Parathyroid adenoma (tissue), 2 donors: ENCODE results near the gene AQP6.
A peak's percentile ranks its signal among the peaks of the same experiment; 100 is the strongest.

ENCODE experiments used
- H2AFZ ChIP-seq: fragments of 300-600 bp; sonication (generic); one replicate; pipeline ENCODE4 v1.7.0; 2017; ENCODE audit warnings: antibody characterized with exemption, mild to moderate bottlenecking
- H3K27ac ChIP-seq: fragments of 300-600 bp; sonication (generic); one replicate; pipeline ENCODE4 v1.7.0; 2017
- H3K27me3 ChIP-seq: fragments of 300-600 bp; sonication (generic); one replicate; pipeline ENCODE4 v1.7.0; 2017; ENCODE audit warnings: low read length; ENCODE audit not compliant: control insufficient read depth, insufficient read depth
- H3K36me3 ChIP-seq: fragments of 300-600 bp; sonication (generic); one replicate; pipeline ENCODE4 v1.7.0; 2017; ENCODE audit warnings: low read length; ENCODE audit not compliant: control insufficient read depth, insufficient read depth
- H3K4me1 ChIP-seq: fragments of 300-600 bp; sonication (generic); one replicate; pipeline ENCODE4 v1.7.0; 2017; ENCODE audit warnings: control low read depth
- H3K4me2 ChIP-seq: fragments of 300-600 bp; sonication (generic); one replicate; pipeline ENCODE4 v1.7.0; 2017; ENCODE audit warnings: low read length
- H3K4me3 ChIP-seq: fragments of 300-600 bp; sonication (generic); one replicate; pipeline ENCODE4 v1.7.0; 2017; ENCODE audit warnings: low read depth, low read length
- H3K79me2 ChIP-seq: fragments of 300-600 bp; sonication (generic); one replicate; pipeline ENCODE4 v1.7.0; 2017; ENCODE audit warnings: control low read depth
- H3K9ac ChIP-seq: fragments of 300-600 bp; sonication (generic); one replicate; pipeline ENCODE4 v1.7.0; 2017; ENCODE audit warnings: mild to moderate bottlenecking
- H3K9me3 ChIP-seq: fragments of 300-600 bp; sonication (generic); one replicate; pipeline ENCODE4 v1.7.0; 2017; ENCODE audit warnings: low read length; ENCODE audit not compliant: control insufficient read depth
- TF ChIP-seq, protein P1 (sequence below): fragments of 300-600 bp; sonication (generic); IDR thresholded peaks from one replicate; pipeline ENCODE4 v1.7.0; 2017; ENCODE audit warnings: antibody characterized with exemption, mild to moderate bottlenecking
- donor health status: primary hyperparathyroidism.

The AQP6 gene

DNA sequence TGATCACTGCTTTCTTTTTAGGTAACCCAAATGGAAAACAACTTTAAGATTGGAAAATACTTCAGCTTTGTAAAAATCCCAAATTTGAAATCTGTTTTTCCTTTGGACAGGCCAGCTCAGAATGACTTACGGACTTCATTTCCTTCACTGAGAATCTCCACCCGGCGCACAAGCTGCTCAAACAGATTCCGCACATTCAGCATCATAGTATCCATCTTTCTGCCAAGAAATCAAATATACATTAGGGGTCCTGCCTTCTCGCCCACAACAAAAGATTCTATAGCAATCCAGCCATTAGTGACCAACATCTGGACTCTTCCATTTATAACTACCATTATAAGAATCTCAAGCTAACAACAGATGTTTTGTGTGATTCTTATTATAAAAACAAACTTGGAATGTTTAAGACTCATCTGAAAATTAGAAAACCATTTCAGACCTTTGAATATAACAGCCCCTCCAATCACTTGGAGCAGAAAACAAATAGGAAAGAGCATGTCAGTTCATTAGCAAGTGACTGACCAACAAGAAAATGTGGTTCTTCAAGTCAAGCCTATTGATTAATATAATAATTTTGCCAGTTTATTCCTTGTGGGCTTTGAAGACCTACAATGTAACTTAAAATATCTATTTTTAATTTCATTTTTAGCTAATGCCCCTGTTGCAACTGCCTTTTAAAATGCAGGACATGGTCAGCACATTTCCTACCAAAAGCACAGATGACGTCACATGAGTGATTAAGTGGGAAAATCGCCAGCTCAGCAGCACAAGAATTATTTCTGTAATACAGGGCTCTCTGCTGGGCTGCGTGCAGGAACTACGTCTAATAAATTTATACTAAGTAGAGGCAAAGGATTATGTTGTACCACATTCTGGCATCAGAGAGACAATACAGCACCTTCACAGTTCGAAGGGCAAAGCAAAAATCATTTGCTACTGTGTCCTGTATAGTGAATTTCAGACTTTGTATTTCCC, 44.0 kb downstream of the AQP6 start:
- TF ChIP-seq, protein P1, sequence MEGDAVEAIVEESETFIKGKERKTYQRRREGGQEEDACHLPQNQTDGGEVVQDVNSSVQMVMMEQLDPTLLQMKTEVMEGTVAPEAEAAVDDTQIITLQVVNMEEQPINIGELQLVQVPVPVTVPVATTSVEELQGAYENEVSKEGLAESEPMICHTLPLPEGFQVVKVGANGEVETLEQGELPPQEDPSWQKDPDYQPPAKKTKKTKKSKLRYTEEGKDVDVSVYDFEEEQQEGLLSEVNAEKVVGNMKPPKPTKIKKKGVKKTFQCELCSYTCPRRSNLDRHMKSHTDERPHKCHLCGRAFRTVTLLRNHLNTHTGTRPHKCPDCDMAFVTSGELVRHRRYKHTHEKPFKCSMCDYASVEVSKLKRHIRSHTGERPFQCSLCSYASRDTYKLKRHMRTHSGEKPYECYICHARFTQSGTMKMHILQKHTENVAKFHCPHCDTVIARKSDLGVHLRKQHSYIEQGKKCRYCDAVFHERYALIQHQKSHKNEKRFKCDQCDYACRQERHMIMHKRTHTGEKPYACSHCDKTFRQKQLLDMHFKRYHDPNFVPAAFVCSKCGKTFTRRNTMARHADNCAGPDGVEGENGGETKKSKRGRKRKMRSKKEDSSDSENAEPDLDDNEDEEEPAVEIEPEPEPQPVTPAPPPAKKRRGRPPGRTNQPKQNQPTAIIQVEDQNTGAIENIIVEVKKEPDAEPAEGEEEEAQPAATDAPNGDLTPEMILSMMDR: no peak
- Histone ChIP-seq H3K4me1 (no peaks in the 10 kb centered on the region), H3K9ac (no peak overlapping the region), H3K9me3 (no peaks in the 10 kb centered on the region), H2AFZ (peak overlapping the region; percentile 47), H3K27ac (no peak overlapping the region), H3K27me3 (no peaks in the 10 kb centered on the region), H3K79me2 (no peaks in the 10 kb centered on the region), H3K4me2 (no peak overlapping the region), H3K36me3 (no peaks in the 10 kb centered on the region), H3K4me3 (no peak overlapping the region)

DNA sequence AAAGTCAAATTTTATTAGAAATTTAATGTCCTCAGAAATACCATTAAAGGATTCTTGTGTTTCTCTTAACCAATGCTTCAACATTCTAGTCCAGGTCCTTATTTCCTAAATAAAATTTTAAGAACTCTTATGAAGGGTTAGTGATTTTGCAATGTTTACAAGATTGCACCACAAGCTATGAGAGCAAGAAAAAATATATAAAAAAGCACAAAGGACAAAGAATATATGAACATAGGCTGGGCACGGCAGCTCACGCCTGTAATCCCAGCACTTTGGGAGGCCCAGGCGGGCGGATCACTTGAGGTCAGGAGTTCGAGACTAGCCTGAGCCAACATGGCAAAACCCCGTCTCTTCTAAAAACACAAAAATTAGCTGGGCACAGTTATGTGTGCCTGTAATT, 44.9 kb downstream of the AQP6 start:
- H3K79me2 ChIP-seq: no peaks in the 10 kb centered on the region
- H3K9me3 ChIP-seq: no peaks in the 10 kb centered on the region
- no peak overlapping the region for H3K4me3 ChIP-seq
- TF ChIP-seq, protein P1: no peak
- no peak overlapping the region for H3K4me2 ChIP-seq
- H3K27ac ChIP-seq: no peak overlapping the region
- no peaks in the 10 kb centered on the region for H3K36me3 ChIP-seq
- no peak overlapping the region for H3K9ac ChIP-seq
- no peaks in the 10 kb centered on the region for H3K4me1 ChIP-seq
- no peak overlapping the region for H2AFZ ChIP-seq
- H3K27me3 ChIP-seq: no peaks in the 10 kb centered on the region

DNA sequence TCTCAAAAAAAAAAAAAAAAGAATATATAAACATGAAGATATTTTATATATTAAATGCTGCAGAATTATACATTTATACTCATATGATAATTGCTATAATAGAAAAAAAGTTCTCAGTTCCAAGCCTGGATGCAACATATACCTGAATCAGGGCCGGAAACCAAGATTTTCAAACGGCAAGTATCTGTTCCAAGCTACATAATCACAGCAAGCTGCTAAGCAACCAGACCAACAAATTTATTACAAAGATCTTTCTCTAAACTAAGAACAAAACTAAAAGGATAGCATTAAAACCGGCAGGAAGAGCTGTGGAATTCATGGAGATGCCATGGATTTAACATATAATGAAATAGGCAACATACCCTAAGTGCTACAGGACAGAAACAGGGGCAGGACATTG, 45.4 kb downstream of the AQP6 start:
- Histone ChIP-seq H3K9me3 (no peaks in the 10 kb centered on the region), H2AFZ (no peak overlapping the region), H3K27me3 (no peaks in the 10 kb centered on the region), H3K27ac (no peak overlapping the region), H3K36me3 (no peaks in the 10 kb centered on the region), H3K4me1 (no peaks in the 10 kb centered on the region), H3K4me3 (no peak overlapping the region), H3K4me2 (no peak overlapping the region), H3K79me2 (no peaks in the 10 kb centered on the region), H3K9ac (no peak overlapping the region)
- TF ChIP-seq, protein P1: no peak

DNA sequence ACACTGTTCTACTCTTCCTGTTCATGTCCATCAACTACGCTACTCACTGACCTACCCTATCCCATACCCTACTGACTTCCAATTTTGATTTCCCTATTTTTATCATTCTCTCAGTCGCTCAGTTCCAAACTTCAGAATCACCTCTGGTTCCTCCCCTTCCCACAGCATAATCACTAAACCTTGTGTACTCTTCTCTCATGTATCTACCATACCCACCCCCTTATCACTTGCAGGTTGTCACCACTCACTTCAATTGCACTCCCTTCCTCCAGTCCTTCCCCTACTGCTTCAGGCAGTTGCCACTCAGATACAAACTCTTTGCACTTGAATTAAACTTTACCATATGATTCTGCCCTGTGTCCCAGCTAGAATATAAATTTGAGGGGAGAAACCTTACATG, 46.2 kb downstream of the AQP6 start:
- H3K79me2 ChIP-seq: no peaks in the 10 kb centered on the region
- H2AFZ ChIP-seq: no peak overlapping the region
- no peaks in the 10 kb centered on the region for H3K9me3 ChIP-seq
- TF ChIP-seq, protein P1: no peak
- no peak overlapping the region for H3K4me3 ChIP-seq
- no peak overlapping the region for H3K27ac ChIP-seq
- H3K9ac ChIP-seq: no peak overlapping the region
- H3K4me2 ChIP-seq: no peak overlapping the region
- no peaks in the 10 kb centered on the region for H3K27me3 ChIP-seq
- no peaks in the 10 kb centered on the region for H3K4me1 ChIP-seq
- H3K36me3 ChIP-seq: no peaks in the 10 kb centered on the region

DNA sequence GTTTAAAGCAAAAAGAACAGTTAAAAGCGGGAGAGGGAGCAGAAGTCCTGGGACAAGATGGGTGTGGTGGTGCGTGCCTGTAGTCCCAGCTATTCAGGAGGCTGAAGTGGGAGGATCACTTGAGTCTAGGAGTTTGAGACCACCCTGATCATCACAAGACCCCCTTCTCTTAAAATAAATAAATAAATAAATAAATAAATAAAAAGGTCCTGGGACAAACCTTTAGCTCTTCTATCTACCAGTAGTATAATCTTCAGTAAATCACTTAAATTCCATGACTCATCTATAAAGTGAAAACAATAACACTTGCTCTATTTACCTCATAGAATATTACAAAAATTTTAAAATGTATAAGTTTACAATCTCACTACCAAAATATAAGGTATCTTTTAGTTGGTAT, 46.8 kb downstream of the AQP6 start:
- H3K36me3 ChIP-seq: no peaks in the 10 kb centered on the region
- no peaks in the 10 kb centered on the region for H3K9me3 ChIP-seq
- H3K27me3 ChIP-seq: no peaks in the 10 kb centered on the region
- H3K4me1 ChIP-seq: no peaks in the 10 kb centered on the region
- H3K4me3 ChIP-seq: no peak overlapping the region
- no peak overlapping the region for H3K9ac ChIP-seq
- no peak overlapping the region for H3K4me2 ChIP-seq
- H3K79me2 ChIP-seq: no peaks in the 10 kb centered on the region
- no peak overlapping the region for H2AFZ ChIP-seq
- TF ChIP-seq, protein P1: no peak
- H3K27ac ChIP-seq: no peak overlapping the region
